K562 (cell line): ENCODE measurements around the gene KAZN. TPM values are rescaled to one million over a fixed set of nuclear protein-coding genes. Genes with fewer than 3 reads are reported as not detected.

Source experiments
- ATAC-seq: fragments of 200-7000 bp; cut with Tn5 transposase; 3 replicates; pipeline ENCODE4 v1.9.1; 2020; ENCODE audit warnings: moderate library complexity
- BruUV-seq: library from RNA; stranded (reverse); fragments of 400-500 nt; replicated peaks from 2 replicates; lab custom pipeline; 2021; lab: Mats Ljungman, UMichigan
- CTCF ChIA-PET: fragments of 300-600 bp; formaldehyde crosslinking; extraction: SDS; loops from one replicate; lab custom pipeline; 2021; ENCODE audit warnings: low intra/inter-chr PET ratio; lab: Yijun Ruan, JAX
- POLR2A ChIA-PET: fragments of 300-600, 350-650 bp; sonication (Branson Sonifier 250); formaldehyde crosslinking; extraction: SDS; loops from one replicate; lab custom pipeline; 2021; ENCODE audit warnings: antibody characterized with exemption, inconsistent platforms; lab: Yijun Ruan, JAX
- DNase-seq, 4 experiments: peaks; one replicate each; pipeline versions ENCODE4 v3.0.0 to v3.0.0-alpha.2; 2011 to 2018; ENCODE audit warnings: low spot score in 3 of 4, mixed read lengths in 3 of 4; ENCODE audit errors: extremely low read depth in 1 of 4
- FAIRE-seq: peaks from 2 replicates; lab custom pipeline; 2011; peaks lifted over from hg19 to GRCh38; lab: Jason Lieb, UNC
- H2AFZ ChIP-seq: 2 replicates; pipeline ENCODE4 v1.6.0; 2011; ENCODE audit warnings: low read depth, low read length, control low read depth, inconsistent platforms
- H3K27ac ChIP-seq: fragments of 200-600 bp; 3 replicates; pipeline ENCODE4 v1.8.0; 2011; ENCODE audit warnings: low read depth, mild to moderate bottlenecking, control low read depth, inconsistent platforms, low read length, moderate library complexity, mixed read lengths; ENCODE audit errors: extremely low read depth
- H3K27me3 ChIP-seq, 2 experiments: fragments of 300-600 bp in 1 of 2; 2 replicates in 1 of 2; 3 replicates in 1 of 2; pipeline versions ENCODE4 v1.6.0 to v1.8.0; 2011; ENCODE audit warnings: inconsistent platforms in 2 of 2, low read length in 2 of 2, mild to moderate bottlenecking in 1 of 2, mixed read lengths in 1 of 2, moderate library complexity in 1 of 2; ENCODE audit not compliant: control insufficient read depth in 2 of 2, insufficient read depth in 2 of 2
- H3K36me3 ChIP-seq: fragments of 300-600 bp; 3 replicates; pipeline ENCODE4 v1.8.0; 2011; ENCODE audit warnings: mild to moderate bottlenecking, low read length, inconsistent platforms; ENCODE audit not compliant: control insufficient read depth, insufficient read depth
- H3K4me1 ChIP-seq, 2 experiments: fragments of 200-600 bp in 1 of 2; replicated peaks in 1 of 2; 2 replicates in 1 of 2; 3 replicates in 1 of 2; pipeline versions ENCODE4 v1.5.1 to v1.8.0; 2011; ENCODE audit warnings: inconsistent platforms in 2 of 2, low read length in 2 of 2, mild to moderate bottlenecking in 1 of 2, mixed read lengths in 1 of 2, moderate library complexity in 1 of 2; ENCODE audit not compliant: control insufficient read depth in 2 of 2, insufficient read depth in 2 of 2
- H3K4me2 ChIP-seq: 2 replicates; pipeline ENCODE4 v1.6.1; 2011; ENCODE audit warnings: low read length, control low read depth, inconsistent platforms, mixed read lengths; ENCODE audit not compliant: insufficient read depth
- H3K4me3 ChIP-seq: fragments of 200-600 bp; sonication (generic), shearing (Covaris generic); 2 replicates; pipeline ENCODE4 v1.5.1; 2016; ENCODE audit warnings: control low read depth, inconsistent platforms
- H3K79me2 ChIP-seq: fragments of 200-600 bp; 3 replicates; pipeline ENCODE4 v1.8.0; 2011; ENCODE audit warnings: low read length, inconsistent platforms; ENCODE audit not compliant: control insufficient read depth, insufficient read depth
- H3K9ac ChIP-seq, 2 experiments: 2 replicates each; pipeline versions ENCODE4 v1.6.0 to v1.6.1; 2011; ENCODE audit warnings: low read depth in 2 of 2, low read length in 2 of 2, control low read depth in 1 of 2, inconsistent platforms in 1 of 2, mild to moderate bottlenecking in 1 of 2, mixed read lengths in 1 of 2; ENCODE audit not compliant: insufficient read depth in 1 of 2
- H3K9me1 ChIP-seq: one replicate; pipeline ENCODE4 v1.6.0; 2011; ENCODE audit warnings: inconsistent platforms, mild to moderate bottlenecking, low read length, moderate library complexity; ENCODE audit not compliant: control insufficient read depth, insufficient read depth
- H3K9me3 ChIP-seq: replicated peaks from 2 replicates; pipeline ENCODE4 v1.5.1; 2011; ENCODE audit warnings: low read depth, low read length, inconsistent platforms; ENCODE audit not compliant: control insufficient read depth, insufficient read depth
- H4K20me1 ChIP-seq: replicated peaks from 2 replicates; pipeline ENCODE4 v1.6.1; 2011; ENCODE audit warnings: low read length, inconsistent platforms, mixed read lengths; ENCODE audit not compliant: control insufficient read depth, insufficient read depth
- CXXC5 ChIP-seq: fragments of 250-450 bp; sonication (Bioruptor Pico); IDR thresholded peaks from 2 replicates; pipeline ENCODE4 v1.8.0; 2022; ENCODE audit warnings: inconsistent platforms, mild to moderate bottlenecking, moderate library complexity
- ESRRA ChIP-seq: fragments of 450-650 bp; IDR thresholded peaks from 2 replicates; pipeline ENCODE4 v1.6.1; 2014; ENCODE audit warnings: low read depth, mild to moderate bottlenecking, moderate library complexity, borderline replicate concordance
- ETV1 ChIP-seq: fragments of 450-650 bp; conservative IDR thresholded peaks from 2 replicates; pipeline ENCODE4 v1.6.1; 2016; ENCODE audit warnings: missing genetic modification characterization, control low read depth, low read depth, missing compliant biosample characterization
- MAZ ChIP-seq, 2 experiments: fragments of 450-650 bp in 1 of 2; sonication (generic) in 1 of 2; formaldehyde crosslinking; IDR thresholded peaks in 1 of 2; conservative IDR thresholded peaks in 1 of 2; 2 replicates each; pipeline versions ENCODE4 v1.4.0 to v1.5.0; 2020; ENCODE audit warnings: mild to moderate bottlenecking in 1 of 2, missing genetic modification reagents in 1 of 2
- NR2C2 ChIP-seq, 2 experiments: fragments of 200-800 bp in 1 of 2; sonication (Bioruptor generic) in 1 of 2; sonication (generic) in 1 of 2; formaldehyde crosslinking in 1 of 2; IDR thresholded peaks; 2 replicates each; pipeline versions ENCODE4 v1.6.1 to v1.8.0; 2016 to 2022; ENCODE audit warnings: mild to moderate bottlenecking in 1 of 2, missing compliant biosample characterization in 1 of 2, missing genetic modification characterization in 1 of 2, missing genetic modification reagents in 1 of 2
- SMARCA4 ChIP-seq: fragments of 450-650 bp; IDR thresholded peaks from 2 replicates; pipeline ENCODE4 v1.6.1; 2016
- ZNF133 ChIP-seq: fragments of 250-450 bp; sonication (Bioruptor Pico); IDR thresholded peaks from 2 replicates; pipeline ENCODE4 v1.4.0; 2020; ENCODE audit warnings: mild to moderate bottlenecking
- ZNF146 ChIP-seq: IDR thresholded peaks from one replicate; pipeline ENCODE4 v1.6.1; 2018; ENCODE audit warnings: missing compliant biosample characterization; ENCODE audit not compliant: unreplicated experiment
- ZNF316 ChIP-seq: fragments of 450-650 bp; IDR thresholded peaks from 2 replicates; pipeline ENCODE4 v1.6.1; 2016
- ZNF445 ChIP-seq: fragments of 250-450 bp; sonication (Bioruptor Pico); IDR thresholded peaks from 2 replicates; pipeline ENCODE4 v1.4.0; 2020; ENCODE audit warnings: low read depth, mild to moderate bottlenecking, moderate library complexity
- WGBS: fragments of 100-300 bp; shearing (Covaris generic); methylation state at CpG from one replicate; pipeline ENCODE4 v1.1.6; 2016; ENCODE audit warnings: low coverage, mixed read lengths; ENCODE audit not compliant: insufficient coverage; ENCODE audit errors: missing lambda C conversion rate; 5-methylcytosine and 5-hydroxymethylcytosine counted together
- in situ Hi-C: fragments of 300-500 bp; cut with MboI; formaldehyde crosslinking; loops from 4 replicates; pipeline ENCODE4 v1.15.0; 2018; ENCODE audit warnings: inconsistent platforms, mixed read lengths
- intact Hi-C: fragments of 100-400 bp; cut with micrococcal nuclease; formaldehyde crosslinking; loops from 2 replicates; pipeline ENCODE4 v1.14.2; 2022
- polyA plus RNA-seq, 8 experiments: library from polyadenylated mRNA; depleted of rRNA in 4 of 8; stranded (reverse) in 5 of 8; unstranded in 3 of 8; fragments of >200 nt; fragmentation: Nextera tagmentation in 2 of 8; fragmentation: Illumina TruSeq in 1 of 8; extraction: Ambion mirVana in 2 of 8; extraction: Trizol in 1 of 8; gene quantifications; 2 replicates each; pipeline versions ENCODE4 v1.2.1 to v1.2.3, GENCODE V29; 2011 to 2014; ENCODE audit warnings: inconsistent platforms in 1 of 8, missing spikeins in 1 of 8
- total RNA-seq, 7 experiments: library from RNA; depleted of rRNA in 6 of 7; stranded (reverse); fragments of >200 nt in 6 of 7; fragmentation: Illumina TruSeq in 2 of 7; extraction: Trizol in 2 of 7; gene quantifications; 2 replicates each; pipeline versions ENCODE4 v1.2.1 to v1.2.3, GENCODE V29; 2011 to 2021; ENCODE audit warnings: low replicate concordance in 1 of 7
- TF ChIP-seq, protein P1 (sequence below): sonication (generic); formaldehyde crosslinking; IDR thresholded peaks from 2 replicates; pipeline ENCODE4 v1.9.0; 2022; ENCODE audit warnings: mild to moderate bottlenecking, missing genetic modification reagents
- TF ChIP-seq, protein P2 (sequence below), 2 experiments: fragments of 450-650 bp; IDR thresholded peaks; 2 replicates each; pipeline ENCODE4 v1.6.1; 2018; ENCODE audit warnings: mild to moderate bottlenecking in 2 of 2, low read depth in 1 of 2; ENCODE audit not compliant: partially characterized antibody in 2 of 2

KAZN gene
- total and polyA plus RNA-seq, 9 of the 15 experiments (the other 6 are each of a cell fraction or from before 2014, with no cell fraction given) = 2.1 to 21.6 (median 5.4) TPM

DNA sequence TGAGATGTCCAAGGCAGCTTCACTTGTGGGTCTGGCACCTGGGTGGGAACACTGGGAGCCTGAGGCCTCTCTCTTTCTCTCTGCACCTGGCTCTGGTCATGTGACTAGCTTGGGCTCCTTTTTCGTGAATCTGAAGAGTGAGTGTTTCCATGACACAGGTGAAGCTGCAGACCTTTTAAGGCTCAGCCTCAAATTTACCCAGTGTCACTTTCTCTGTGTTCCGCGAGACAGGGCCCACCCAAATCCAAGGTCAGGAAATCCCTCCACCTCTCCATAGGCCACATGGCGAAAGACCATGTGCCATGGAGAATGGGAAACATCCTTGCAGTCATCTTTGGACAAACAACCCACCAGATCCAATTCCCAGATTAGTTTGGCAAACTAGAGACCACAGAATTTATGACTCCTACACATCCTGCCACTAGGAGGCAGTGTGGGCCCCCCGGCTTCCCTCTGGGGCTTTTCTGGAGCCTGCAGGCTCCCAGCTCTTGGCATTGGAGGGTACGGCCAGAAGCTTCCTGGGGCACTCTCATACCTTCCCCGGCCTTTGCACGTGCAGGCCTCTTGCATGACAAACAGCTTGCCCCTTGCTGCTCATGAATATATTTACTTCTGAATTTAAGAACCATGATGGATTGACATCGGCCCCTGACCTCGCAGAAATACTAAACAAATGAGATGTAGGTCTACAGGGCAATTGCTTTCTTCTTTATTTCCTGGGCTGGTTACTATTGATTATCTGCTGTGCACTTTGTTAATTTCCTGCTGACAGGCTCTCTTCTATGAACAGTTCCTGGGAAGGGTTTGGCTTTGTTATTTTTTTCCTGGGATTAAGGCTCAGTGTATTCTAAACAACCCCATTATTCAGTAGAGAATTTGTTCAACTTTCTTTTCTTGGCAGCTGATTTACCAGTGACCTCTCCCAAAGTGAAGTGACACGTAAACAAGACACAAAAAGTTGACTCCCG is 180.7 kb downstream of the KAZN start:
- H3K27me3 ChIP-seq = no peaks in the 10 kb centered on the region
- H3K9me3 ChIP-seq = no peaks in the 10 kb centered on the region
- no TSS peak for BruUV-seq
- ATAC-seq = peak; percentile 30
- peak; percentile 77 to 87 (median 78) for DNase-seq
- peak; percentile 54 for FAIRE-seq
- H3K4me3 ChIP-seq = no peak overlapping the region
- peak overlapping the region; percentile 95 for H3K27ac ChIP-seq
- H2AFZ ChIP-seq = peak overlapping the region; percentile 93
- intact Hi-C loops (loop anchor here (2.0 to 5.0 kb wide), 3 partner anchors 72 to 268 kb away; no protein-coding TSS in a partner anchor), in situ Hi-C loops (no loop called here)
- ChIA-PET POLR2A (interaction anchor here (0.5 to 4.8 kb wide), 10 partner anchors 10 to 1170 kb away, joined by 3 to 45 read pairs (median 4); no protein-coding TSS in a partner anchor), CTCF (no interaction called here)
- peak overlapping the region in 1 of 2 experiments; percentile 93; a peak in 2 of 4 replicates for H3K9ac ChIP-seq
- H3K4me2 ChIP-seq = peak overlapping the region; percentile 8; the same call in 1 of the 2 replicates
- peaks cover 4% of the 10 kb centered on the region; the same call in 1 of the 2 replicates for H4K20me1 ChIP-seq
- H3K36me3 ChIP-seq = peaks cover 19% of the 10 kb centered on the region
- peaks cover 61 to 71% of the 10 kb centered on the region in 2 experiments for H3K4me1 ChIP-seq
- no peaks in the 10 kb centered on the region for H3K9me1 ChIP-seq
- 45% methylated on average over 12 of the region's 12 CpGs for WGBS
- H3K79me2 ChIP-seq = peaks cover 34% of the 10 kb centered on the region
- no peak for TF ChIP-seq ZNF146 (CRISPR knock-in tag)
- TF ChIP-seq ZNF316 = no peak
- TF ChIP-seq NR2C2 (CRISPR knock-in tag; IDR thresholded peaks at IDR 0.05) = peak; percentile 30; the same call in 1 of the 2 replicates
- TF ChIP-seq NR2C2 (tag; IDR thresholded peaks at IDR 0.05) = no peak
- peak; percentile 54; the same call in 1 of the 2 replicates for TF ChIP-seq ETV1 (tag)
- TF ChIP-seq, protein P1, sequence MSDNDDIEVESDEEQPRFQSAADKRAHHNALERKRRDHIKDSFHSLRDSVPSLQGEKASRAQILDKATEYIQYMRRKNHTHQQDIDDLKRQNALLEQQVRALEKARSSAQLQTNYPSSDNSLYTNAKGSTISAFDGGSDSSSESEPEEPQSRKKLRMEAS (CRISPR knock-in tag) = 0 out of 2 replicates have a peak, but pooled peaks have one; percentile 53
- TF ChIP-seq ZNF445 (CRISPR knock-in tag) = 0 out of 2 replicates have a peak, but pooled peaks have one; percentile 34
- peak; percentile 78; the same call in 1 of the 2 replicates for TF ChIP-seq ESRRA
- TF ChIP-seq SMARCA4 = peak; percentile 67
- TF ChIP-seq, protein P2, sequence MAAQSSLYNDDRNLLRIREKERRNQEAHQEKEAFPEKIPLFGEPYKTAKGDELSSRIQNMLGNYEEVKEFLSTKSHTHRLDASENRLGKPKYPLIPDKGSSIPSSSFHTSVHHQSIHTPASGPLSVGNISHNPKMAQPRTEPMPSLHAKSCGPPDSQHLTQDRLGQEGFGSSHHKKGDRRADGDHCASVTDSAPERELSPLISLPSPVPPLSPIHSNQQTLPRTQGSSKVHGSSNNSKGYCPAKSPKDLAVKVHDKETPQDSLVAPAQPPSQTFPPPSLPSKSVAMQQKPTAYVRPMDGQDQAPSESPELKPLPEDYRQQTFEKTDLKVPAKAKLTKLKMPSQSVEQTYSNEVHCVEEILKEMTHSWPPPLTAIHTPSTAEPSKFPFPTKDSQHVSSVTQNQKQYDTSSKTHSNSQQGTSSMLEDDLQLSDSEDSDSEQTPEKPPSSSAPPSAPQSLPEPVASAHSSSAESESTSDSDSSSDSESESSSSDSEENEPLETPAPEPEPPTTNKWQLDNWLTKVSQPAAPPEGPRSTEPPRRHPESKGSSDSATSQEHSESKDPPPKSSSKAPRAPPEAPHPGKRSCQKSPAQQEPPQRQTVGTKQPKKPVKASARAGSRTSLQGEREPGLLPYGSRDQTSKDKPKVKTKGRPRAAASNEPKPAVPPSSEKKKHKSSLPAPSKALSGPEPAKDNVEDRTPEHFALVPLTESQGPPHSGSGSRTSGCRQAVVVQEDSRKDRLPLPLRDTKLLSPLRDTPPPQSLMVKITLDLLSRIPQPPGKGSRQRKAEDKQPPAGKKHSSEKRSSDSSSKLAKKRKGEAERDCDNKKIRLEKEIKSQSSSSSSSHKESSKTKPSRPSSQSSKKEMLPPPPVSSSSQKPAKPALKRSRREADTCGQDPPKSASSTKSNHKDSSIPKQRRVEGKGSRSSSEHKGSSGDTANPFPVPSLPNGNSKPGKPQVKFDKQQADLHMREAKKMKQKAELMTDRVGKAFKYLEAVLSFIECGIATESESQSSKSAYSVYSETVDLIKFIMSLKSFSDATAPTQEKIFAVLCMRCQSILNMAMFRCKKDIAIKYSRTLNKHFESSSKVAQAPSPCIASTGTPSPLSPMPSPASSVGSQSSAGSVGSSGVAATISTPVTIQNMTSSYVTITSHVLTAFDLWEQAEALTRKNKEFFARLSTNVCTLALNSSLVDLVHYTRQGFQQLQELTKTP (IDR thresholded peaks at IDR 0.05; ENCODE audit: low read depth in 1 of 2, partially characterized antibody in 2 of 2) = peak in 1 of 2 experiments; percentile 41
- TF ChIP-seq ZNF133 (CRISPR knock-in tag) = no peak
- 0 out of 2 replicates have a peak, but pooled peaks have one; percentile 63 for TF ChIP-seq CXXC5 (CRISPR knock-in tag)
- peak in 1 of 2 experiments; percentile 57; a peak in 3 of 4 replicates for TF ChIP-seq MAZ (CRISPR knock-in tag; conservative IDR thresholded peaks at IDR 0.05 in 1 of 2, IDR thresholded peaks at IDR 0.05 in 1 of 2)
